GM23338 (cell line): Measurements from ENCODE around the gene MED13L.

Experiments
- CREB1 ChIP-seq: fragments of 250-450 bp; sonication (Bioruptor Pico); IDR thresholded peaks from 2 replicates; pipeline ENCODE4 v1.5.0; 2020; ENCODE audit warnings: low read depth, mild to moderate bottlenecking, moderate library complexity
- EZH2phosphoT487 ChIP-seq: fragments of 200-600 bp; sonication (generic); IDR thresholded peaks from one replicate; pipeline ENCODE4 v1.8.1; 2018; ENCODE audit warnings: antibody characterized with exemption; ENCODE audit not compliant: unreplicated experiment
- POLR2AphosphoS5 ChIP-seq: IDR thresholded peaks from 2 replicates; pipeline ENCODE4 v1.6.1; 2016; ENCODE audit warnings: antibody characterized with exemption, low read depth
- TF ChIP-seq, protein P1 (sequence below): IDR thresholded peaks from one replicate; pipeline ENCODE4 v1.6.1; 2018; ENCODE audit warnings: antibody characterized with exemption; ENCODE audit not compliant: unreplicated experiment
- TF ChIP-seq, protein P2 (sequence below), 2 experiments: fragments of 200-600 bp in 1 of 2; sonication (generic) in 1 of 2; conservative IDR thresholded peaks; 2 replicates each; pipeline versions ENCODE4 v1.5.1 to v1.6.1; 2016 to 2017; ENCODE audit warnings: antibody characterized with exemption in 2 of 2, low read depth in 2 of 2, mild to moderate bottlenecking in 2 of 2, moderate library complexity in 1 of 2

DNA sequence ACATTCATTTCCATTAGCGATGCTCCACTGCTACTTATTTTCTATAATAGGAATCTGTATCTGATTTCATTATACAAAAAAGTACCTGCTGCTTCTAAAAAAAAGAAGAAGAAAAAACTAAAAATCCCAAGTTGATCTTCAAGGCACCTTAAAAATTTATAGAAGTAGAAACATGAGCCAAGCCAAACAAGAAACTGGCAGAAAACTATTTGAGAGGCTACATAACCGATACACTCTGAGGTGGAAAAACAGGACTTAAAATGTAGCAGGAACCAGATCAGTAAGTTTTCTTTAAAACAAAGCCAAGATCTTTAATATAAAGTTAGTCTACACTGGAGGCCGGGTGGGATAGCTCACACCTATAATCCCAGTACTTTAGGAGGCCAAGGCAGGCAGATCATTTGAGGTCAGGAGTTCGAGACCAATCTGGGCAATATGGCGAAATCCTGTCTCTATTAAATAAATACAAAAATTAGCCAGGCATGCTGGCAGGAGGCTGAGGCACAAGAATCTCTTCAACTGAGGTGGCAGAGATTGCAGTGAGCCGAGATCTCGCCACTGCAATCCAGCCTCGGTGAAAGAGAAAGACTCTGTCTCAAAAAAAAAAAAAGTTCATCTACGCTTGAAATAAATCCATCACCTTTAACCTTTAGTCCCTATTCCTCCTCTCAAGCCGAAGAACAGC is 278.6 kb downstream of the MED13L start:
- TF ChIP-seq, protein P1, sequence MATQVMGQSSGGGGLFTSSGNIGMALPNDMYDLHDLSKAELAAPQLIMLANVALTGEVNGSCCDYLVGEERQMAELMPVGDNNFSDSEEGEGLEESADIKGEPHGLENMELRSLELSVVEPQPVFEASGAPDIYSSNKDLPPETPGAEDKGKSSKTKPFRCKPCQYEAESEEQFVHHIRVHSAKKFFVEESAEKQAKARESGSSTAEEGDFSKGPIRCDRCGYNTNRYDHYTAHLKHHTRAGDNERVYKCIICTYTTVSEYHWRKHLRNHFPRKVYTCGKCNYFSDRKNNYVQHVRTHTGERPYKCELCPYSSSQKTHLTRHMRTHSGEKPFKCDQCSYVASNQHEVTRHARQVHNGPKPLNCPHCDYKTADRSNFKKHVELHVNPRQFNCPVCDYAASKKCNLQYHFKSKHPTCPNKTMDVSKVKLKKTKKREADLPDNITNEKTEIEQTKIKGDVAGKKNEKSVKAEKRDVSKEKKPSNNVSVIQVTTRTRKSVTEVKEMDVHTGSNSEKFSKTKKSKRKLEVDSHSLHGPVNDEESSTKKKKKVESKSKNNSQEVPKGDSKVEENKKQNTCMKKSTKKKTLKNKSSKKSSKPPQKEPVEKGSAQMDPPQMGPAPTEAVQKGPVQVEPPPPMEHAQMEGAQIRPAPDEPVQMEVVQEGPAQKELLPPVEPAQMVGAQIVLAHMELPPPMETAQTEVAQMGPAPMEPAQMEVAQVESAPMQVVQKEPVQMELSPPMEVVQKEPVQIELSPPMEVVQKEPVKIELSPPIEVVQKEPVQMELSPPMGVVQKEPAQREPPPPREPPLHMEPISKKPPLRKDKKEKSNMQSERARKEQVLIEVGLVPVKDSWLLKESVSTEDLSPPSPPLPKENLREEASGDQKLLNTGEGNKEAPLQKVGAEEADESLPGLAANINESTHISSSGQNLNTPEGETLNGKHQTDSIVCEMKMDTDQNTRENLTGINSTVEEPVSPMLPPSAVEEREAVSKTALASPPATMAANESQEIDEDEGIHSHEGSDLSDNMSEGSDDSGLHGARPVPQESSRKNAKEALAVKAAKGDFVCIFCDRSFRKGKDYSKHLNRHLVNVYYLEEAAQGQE, result no peak
- TF ChIP-seq, protein P2, sequence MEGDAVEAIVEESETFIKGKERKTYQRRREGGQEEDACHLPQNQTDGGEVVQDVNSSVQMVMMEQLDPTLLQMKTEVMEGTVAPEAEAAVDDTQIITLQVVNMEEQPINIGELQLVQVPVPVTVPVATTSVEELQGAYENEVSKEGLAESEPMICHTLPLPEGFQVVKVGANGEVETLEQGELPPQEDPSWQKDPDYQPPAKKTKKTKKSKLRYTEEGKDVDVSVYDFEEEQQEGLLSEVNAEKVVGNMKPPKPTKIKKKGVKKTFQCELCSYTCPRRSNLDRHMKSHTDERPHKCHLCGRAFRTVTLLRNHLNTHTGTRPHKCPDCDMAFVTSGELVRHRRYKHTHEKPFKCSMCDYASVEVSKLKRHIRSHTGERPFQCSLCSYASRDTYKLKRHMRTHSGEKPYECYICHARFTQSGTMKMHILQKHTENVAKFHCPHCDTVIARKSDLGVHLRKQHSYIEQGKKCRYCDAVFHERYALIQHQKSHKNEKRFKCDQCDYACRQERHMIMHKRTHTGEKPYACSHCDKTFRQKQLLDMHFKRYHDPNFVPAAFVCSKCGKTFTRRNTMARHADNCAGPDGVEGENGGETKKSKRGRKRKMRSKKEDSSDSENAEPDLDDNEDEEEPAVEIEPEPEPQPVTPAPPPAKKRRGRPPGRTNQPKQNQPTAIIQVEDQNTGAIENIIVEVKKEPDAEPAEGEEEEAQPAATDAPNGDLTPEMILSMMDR (conservative IDR thresholded peaks at IDR 0.05; ENCODE audit: low read depth in 2 of 2), result no peak
- TF ChIP-seq CREB1 (CRISPR knock-in tag) (no peak), POLR2AphosphoS5 (no peak), EZH2phosphoT487 (no peak)
